Caco-2 (cell line): ENCODE results near the gene VWA3B. TPM values are rescaled to one million over a fixed set of nuclear protein-coding genes. Genes with fewer than 3 reads are reported as not detected.

Source experiments
- BruUV-seq: library from RNA; stranded (reverse); fragments of 400-500 nt; replicated peaks from 2 replicates; lab custom pipeline; 2021; lab: Mats Ljungman, UMichigan
- CTCF ChIA-PET: fragments of 300-600 bp; sonication (Branson Sonifier 250); formaldehyde crosslinking; loops from one replicate; lab custom pipeline; 2022; ENCODE audit warnings: antibody characterized with exemption; lab: Charles Lee
- POLR2A ChIA-PET: fragments of 300-600 bp; sonication (Branson Sonifier 250); formaldehyde crosslinking; loops from one replicate; lab custom pipeline; 2022; ENCODE audit warnings: antibody characterized with exemption; lab: Charles Lee
- DNase-seq, 2 experiments: peaks; one replicate each; pipeline versions ENCODE4 v3.0.0 to v3.0.0-alpha.2; 2020 to 2022
- H3K27me3 ChIP-seq: replicated peaks from 2 replicates; pipeline ENCODE4 v1.6.0; 2011; ENCODE audit warnings: low read length; ENCODE audit not compliant: control insufficient read depth, insufficient read depth
- H3K36me3 ChIP-seq: 2 replicates; pipeline ENCODE4 v1.5.1; 2011; ENCODE audit warnings: low read length; ENCODE audit not compliant: control insufficient read depth, insufficient read depth
- H3K4me1 ChIP-seq: fragments of 250-450 bp; sonication (Bioruptor Pico); 2 replicates; pipeline ENCODE4 v1.5.1; 2020; ENCODE audit warnings: mild to moderate bottlenecking
- H3K4me3 ChIP-seq: 2 replicates; pipeline ENCODE4 v1.5.1; 2011; ENCODE audit warnings: low read depth, mild to moderate bottlenecking, control low read depth, low read length
- H3K9me3 ChIP-seq: fragments of 250-450 bp; sonication (Bioruptor Pico); 2 replicates; pipeline ENCODE4 v1.5.1; 2020; ENCODE audit warnings: mild to moderate bottlenecking, moderate library complexity
- H3K27ac Mint-ChIP-seq: one replicate; pipeline ENCODE4 v1.8.0; 2022; ENCODE audit warnings: mixed read lengths; ENCODE audit not compliant: unreplicated experiment
- H3K27me3 Mint-ChIP-seq: one replicate; pipeline ENCODE4 v1.8.0; 2022; ENCODE audit warnings: mixed read lengths; ENCODE audit not compliant: insufficient read depth, unreplicated experiment
- H3K36me3 Mint-ChIP-seq: one replicate; pipeline ENCODE4 v1.8.0; 2022; ENCODE audit warnings: mild to moderate bottlenecking, mixed read lengths; ENCODE audit not compliant: insufficient read depth, unreplicated experiment
- H3K4me1 Mint-ChIP-seq: one replicate; pipeline ENCODE4 v1.8.0; 2022; ENCODE audit warnings: low read depth, mixed read lengths; ENCODE audit not compliant: unreplicated experiment
- H3K4me3 Mint-ChIP-seq: one replicate; pipeline ENCODE4 v1.8.0; 2022; ENCODE audit warnings: mild to moderate bottlenecking, moderate library complexity, mixed read lengths; ENCODE audit not compliant: unreplicated experiment
- H3K9me3 Mint-ChIP-seq: one replicate; pipeline ENCODE4 v1.8.0; 2022; ENCODE audit warnings: mixed read lengths; ENCODE audit not compliant: unreplicated experiment
- CTCF ChIP-seq, 2 experiments: fragments of 200-600 bp in 1 of 2; IDR thresholded peaks; 1 replicate in 1 of 2; 2 replicates in 1 of 2; pipeline versions ENCODE4 v1.5.1 to v1.8.0; 2011 to 2022; ENCODE audit warnings: antibody characterized with exemption in 1 of 2, control low read depth in 1 of 2, inconsistent platforms in 1 of 2, low read depth in 1 of 2, low read length in 1 of 2, mild to moderate bottlenecking in 1 of 2, moderate library complexity in 1 of 2; ENCODE audit not compliant: insufficient read depth in 1 of 2, severe bottlenecking in 1 of 2, unreplicated experiment in 1 of 2
- intact Hi-C: fragments of 100-400 bp; cut with micrococcal nuclease; formaldehyde crosslinking; loops from one replicate; pipeline ENCODE4 v1.10.0; 2022; ENCODE audit not compliant: unreplicated experiment
- total RNA-seq: library from RNA; stranded (reverse); gene quantifications from 2 replicates; pipeline ENCODE4 v1.2.3, GENCODE V29; 2022

Gene VWA3B
- total RNA-seq, 1 experiment from 2014 or later = not detected

- no peak for DNase-seq
- CTCF ChIA-PET = interaction anchor here (0.6 kb wide), 1 partner anchor 422 kb away, joined by 3 read pairs; no protein-coding TSS in a partner anchor
- peaks cover 6% of the 10 kb centered on the region for H3K9me3 ChIP-seq
- H3K27me3 ChIP-seq = no peaks in the 10 kb centered on the region
- POLR2A ChIA-PET = interaction anchor here (0.6 kb wide), 1 partner anchor 589 kb away, joined by 3 read pairs; no protein-coding TSS in a partner anchor
- Mint-ChIP-seq H3K27ac (no peak overlapping the region), H3K4me1 (no peaks in the 10 kb centered on the region), H3K9me3 (peaks cover 17% of the 10 kb centered on the region), H3K27me3 (peaks cover 4% of the 10 kb centered on the region), H3K36me3 (no peaks in the 10 kb centered on the region), H3K4me3 (no peak overlapping the region)
- no TSS peak for BruUV-seq
- H3K36me3 ChIP-seq = no peaks in the 10 kb centered on the region
- TF ChIP-seq CTCF (IDR thresholded peaks at IDR 0.05; ENCODE audit: insufficient read depth in 1 of 2, low read depth in 1 of 2, low read length in 1 of 2, severe bottlenecking in 1 of 2, unreplicated experiment in 1 of 2) = no peak
- H3K4me1 ChIP-seq = no peaks in the 10 kb centered on the region
- intact Hi-C loops = no loop called here
- H3K4me3 ChIP-seq = no peak overlapping the region
Observed at GRCh38 chr2:98253461-98254070, 166.6 kb downstream of the VWA3B start.

DNA sequence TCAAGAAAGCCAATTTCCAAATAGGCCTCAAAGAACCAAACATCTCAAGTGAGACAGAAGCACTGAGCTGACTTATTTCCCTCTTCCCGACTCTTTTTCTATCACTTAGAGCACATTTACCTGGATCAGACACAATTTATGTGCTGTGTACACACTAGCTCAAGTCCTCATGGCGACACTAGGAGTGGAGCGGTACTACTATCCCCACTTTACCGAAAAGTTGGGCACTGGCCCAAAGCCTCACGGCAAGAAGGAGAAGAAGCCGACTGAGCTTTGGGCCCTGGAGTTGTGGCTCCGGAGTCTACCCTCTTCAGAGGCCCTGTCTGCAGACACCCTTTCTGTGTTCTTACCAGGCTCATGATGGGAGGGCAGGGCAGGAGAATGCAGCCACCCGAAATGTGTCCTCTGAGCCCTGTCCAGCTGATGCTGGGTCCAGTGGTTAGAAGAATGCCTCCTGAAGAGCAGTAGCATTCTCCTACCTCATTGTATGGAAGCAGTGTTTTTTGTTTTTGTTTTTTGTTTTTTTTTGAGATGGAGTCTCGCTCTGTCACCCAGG is 167.6 kb downstream of the VWA3B start:
- BruUV-seq = no TSS peak
- intact Hi-C loops = no loop called here
- peaks cover 5% of the 10 kb centered on the region for H3K27me3 Mint-ChIP-seq
- H3K4me3 Mint-ChIP-seq = no peak overlapping the region
- H3K27ac Mint-ChIP-seq = no peak overlapping the region
- Histone ChIP-seq H3K27me3 (no peaks in the 10 kb centered on the region), H3K4me3 (no peak overlapping the region), H3K36me3 (no peaks in the 10 kb centered on the region), H3K4me1 (no peaks in the 10 kb centered on the region), H3K9me3 (no peaks in the 10 kb centered on the region)
- no peaks in the 10 kb centered on the region for H3K36me3 Mint-ChIP-seq
- CTCF ChIA-PET = no interaction called here
- TF ChIP-seq CTCF (IDR thresholded peaks at IDR 0.05; ENCODE audit: insufficient read depth in 1 of 2, low read depth in 1 of 2, low read length in 1 of 2, severe bottlenecking in 1 of 2, unreplicated experiment in 1 of 2) = no peak
- no peak for DNase-seq
- H3K4me1 Mint-ChIP-seq = no peaks in the 10 kb centered on the region
- POLR2A ChIA-PET = no interaction called here
- H3K9me3 Mint-ChIP-seq = peaks cover 9% of the 10 kb centered on the region

DNA sequence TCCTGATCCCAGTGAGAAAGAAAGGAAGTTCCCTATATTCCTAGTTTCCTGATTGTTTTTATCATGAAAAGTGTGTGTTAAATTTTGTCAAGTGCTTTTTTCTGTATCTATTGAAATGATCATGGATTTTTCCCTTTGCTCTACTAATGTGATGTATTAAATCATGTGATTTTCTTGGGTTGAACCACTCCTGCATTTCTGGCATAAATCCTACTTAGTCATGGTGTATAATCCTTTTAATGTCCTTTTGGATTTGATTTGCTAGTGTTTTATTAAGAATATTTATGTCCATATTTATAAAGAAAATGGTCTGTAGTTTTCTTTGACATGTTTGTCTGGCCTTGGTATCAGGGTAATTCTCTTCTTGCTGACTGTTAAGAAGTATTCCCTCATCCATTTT is 171.9 kb downstream of the VWA3B start:
- H3K36me3 Mint-ChIP-seq = no peaks in the 10 kb centered on the region
- ChIA-PET POLR2A (no interaction called here), CTCF (no interaction called here)
- H3K4me3 Mint-ChIP-seq = no peak overlapping the region
- no peak overlapping the region for H3K27ac Mint-ChIP-seq
- Histone ChIP-seq H3K4me1 (no peaks in the 10 kb centered on the region), H3K9me3 (peaks cover 22% of the 10 kb centered on the region), H3K36me3 (no peaks in the 10 kb centered on the region), H3K4me3 (no peak overlapping the region), H3K27me3 (no peaks in the 10 kb centered on the region)
- peaks cover 12% of the 10 kb centered on the region for H3K27me3 Mint-ChIP-seq
- TF ChIP-seq CTCF (IDR thresholded peaks at IDR 0.05; ENCODE audit: insufficient read depth in 1 of 2, low read depth in 1 of 2, low read length in 1 of 2, severe bottlenecking in 1 of 2, unreplicated experiment in 1 of 2) = no peak
- intact Hi-C loops = no loop called here
- no TSS peak for BruUV-seq
- H3K4me1 Mint-ChIP-seq = no peaks in the 10 kb centered on the region
- no peak for DNase-seq
- peaks cover 42% of the 10 kb centered on the region for H3K9me3 Mint-ChIP-seq
